ENCODE data around the gene SPEF2. TPM values are rescaled to one million over a fixed set of nuclear protein-coding genes. Genes with fewer than 3 reads are reported as not detected.

Gene SPEF2
- total and polyA plus RNA-seq, 9 of the 15 experiments (the other 6 are each of a cell fraction or from before 2014, with no cell fraction given) = 0.11 to 0.62 (median 0.20) TPM; not detected in 2

DNA sequence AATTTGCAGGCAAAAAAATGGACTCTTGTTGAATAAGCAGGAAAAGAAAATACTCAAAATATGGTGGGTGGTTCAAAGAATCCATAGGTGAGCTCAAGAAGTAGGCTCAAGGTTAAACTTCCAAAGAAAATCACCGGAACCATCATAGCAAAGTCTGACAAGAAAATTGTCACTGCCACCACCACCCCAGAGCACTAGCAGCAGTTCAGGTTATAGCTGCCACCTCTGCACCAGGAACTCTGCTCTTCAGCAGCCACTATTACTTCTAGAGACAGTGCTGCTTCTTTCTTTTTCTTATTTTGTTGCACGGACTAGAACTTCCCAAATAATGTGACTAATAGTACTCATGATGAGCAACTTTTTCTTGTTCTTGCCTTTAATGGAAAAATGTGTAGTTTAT is 70.3 kb downstream of the SPEF2 start:
- Histone ChIP-seq H3K36me3 (ENCODE audit: control insufficient read depth, insufficient read depth, low read length) (no peaks in the 10 kb centered on the region), H3K79me2 (ENCODE audit: control insufficient read depth, insufficient read depth, low read length) (no peaks in the 10 kb centered on the region), H3K4me3 (no peak overlapping the region), H3K9ac (ENCODE audit: insufficient read depth in 1 of 2, low read depth in 2 of 2, low read length in 2 of 2) (no peak overlapping the region), H3K27me3 (ENCODE audit: control insufficient read depth in 2 of 2, insufficient read depth in 2 of 2, low read length in 2 of 2) (no peaks in the 10 kb centered on the region), H2AFZ (ENCODE audit: low read depth, low read length) (no peak overlapping the region), H3K9me3 (replicated peaks; ENCODE audit: control insufficient read depth, insufficient read depth, low read depth, low read length) (no peaks in the 10 kb centered on the region), H4K20me1 (replicated peaks; ENCODE audit: control insufficient read depth, insufficient read depth, low read length) (no peaks in the 10 kb centered on the region), H3K4me2 (ENCODE audit: insufficient read depth, low read length) (no peak overlapping the region), H3K4me1 (replicated peaks in 1 of 2; ENCODE audit: control insufficient read depth in 2 of 2, insufficient read depth in 2 of 2, low read length in 2 of 2) (no peaks in the 10 kb centered on the region), H3K9me1 (ENCODE audit: control insufficient read depth, insufficient read depth, low read length) (no peaks in the 10 kb centered on the region), H3K27ac (ENCODE audit: extremely low read depth, low read depth, low read length) (no peak overlapping the region)
- intact Hi-C loops (cut with micrococcal nuclease) (no loop called here), in situ Hi-C loops (cut with MboI) (no loop called here)
- ATAC-seq = no peak
- 0% methylated on average over 2 of the region's 2 CpGs for WGBS (ENCODE audit: insufficient coverage, low coverage, missing lambda C conversion rate)
- DNase-seq (ENCODE audit: extremely low read depth in 1 of 4, low spot score in 3 of 4) = no peak
- TF ChIP-seq HNRNPH1 (optimal IDR thresholded peaks at IDR 0.05; ENCODE audit: low read depth, low read length) = no peak
- TF ChIP-seq XRCC5 (IDR thresholded peaks at IDR 0.05; ENCODE audit: low read depth, low read length) = no peak
- TF ChIP-seq KAT8 (IDR thresholded peaks at IDR 0.05; ENCODE audit: low read depth) = no peak
- no peak for TF ChIP-seq ADNP (tag; IDR thresholded peaks at IDR 0.05)
- TF ChIP-seq MBD2 (IDR thresholded peaks at IDR 0.05; ENCODE audit: borderline replicate concordance, low read depth) = no peak
- TF ChIP-seq GATAD2A (IDR thresholded peaks at IDR 0.05) = no peak
- TF ChIP-seq BRCA1 (IDR thresholded peaks at IDR 0.05) = no peak
- TF ChIP-seq BRCA1 (CRISPR knock-in tag; IDR thresholded peaks at IDR 0.05) = no peak
- TF ChIP-seq ZNF76 (CRISPR knock-in tag; IDR thresholded peaks at IDR 0.05; ENCODE audit: borderline replicate concordance) = no peak
- TF ChIP-seq TFE3 (CRISPR knock-in tag; IDR thresholded peaks at IDR 0.05) = no peak
- TF ChIP-seq SRF (CRISPR knock-in tag; IDR thresholded peaks at IDR 0.05) = no peak
- TF ChIP-seq PHTF2 (CRISPR knock-in tag; IDR thresholded peaks at IDR 0.05) = no peak
- no peak for TF ChIP-seq MCM3 (IDR thresholded peaks at IDR 0.05)
- TF ChIP-seq TRIM28 (IDR thresholded peaks at IDR 0.05) = no peak
- no peak for TF ChIP-seq HNRNPLL (IDR thresholded peaks at IDR 0.05; ENCODE audit: low read depth, low read length, poor library complexity, severe bottlenecking)
- TF ChIP-seq XRCC4 (IDR thresholded peaks at IDR 0.05; ENCODE audit: extremely low read depth, insufficient read depth, insufficient read length) = no peak
- TF ChIP-seq L3MBTL2 (IDR thresholded peaks at IDR 0.05) = no peak
- no peak for TF ChIP-seq ZC3H8 (IDR thresholded peaks at IDR 0.05)
- CTCF ChIA-PET (ENCODE audit: low intra/inter-chr PET ratio) = no interaction called here
- no peak for FAIRE-seq
- POLR2A ChIA-PET = no interaction called here
- no TSS peak for BruUV-seq (replicated peaks)
